ENCODE results near the gene CISTR. TPM values are rescaled to one million over a fixed set of nuclear protein-coding genes. Genes with fewer than 3 reads are reported as not detected.
"Not testable (repeated sequence)": the region's sequence is repeated elsewhere in the genome, so short reads cannot be mapped to it uniquely, and the experiment has no call there.

The CISTR gene
- total RNA-seq, 4 donors from 2014 or later = not detected

DNA sequence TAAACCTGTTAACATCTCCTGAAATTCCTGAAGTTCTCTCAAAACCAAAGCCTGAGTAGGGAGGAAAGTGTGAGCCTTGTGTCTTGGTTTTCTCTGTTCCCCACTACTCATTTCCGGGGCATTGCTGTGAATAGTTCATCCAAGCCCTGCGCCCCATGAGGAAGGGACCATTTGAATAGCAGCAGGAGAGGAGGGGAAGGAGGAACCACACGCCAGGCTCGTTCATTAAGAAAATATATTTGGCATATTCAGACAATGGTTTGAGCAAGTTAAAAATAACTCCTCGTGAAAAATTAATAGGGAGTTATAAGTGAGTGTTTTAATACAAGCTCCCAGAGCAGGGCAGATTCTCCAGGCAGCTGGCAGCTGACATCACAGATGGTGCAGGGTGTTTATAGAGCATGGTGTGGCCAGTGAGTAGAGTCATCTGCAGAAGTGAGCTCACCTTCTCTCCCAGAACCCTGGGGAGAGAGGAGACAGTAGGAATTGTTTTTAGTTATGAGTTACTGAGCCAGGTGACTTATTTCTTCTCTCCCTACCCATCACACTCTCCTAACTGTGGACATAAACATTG lies 29.5 kb upstream of the CISTR start:
- Histone ChIP-seq H3K27ac (no peak overlapping the region), H3K9me3 (no peaks in the 10 kb centered on the region), H3K4me1 (no peaks in the 10 kb centered on the region), H3K27me3 (peaks cover 0 to 82% (median 1%) of the 10 kb centered on the region in 4 donors), H3K36me3 (no peaks in the 10 kb centered on the region), H3K4me3 (no peak overlapping the region)
- DNase-seq = no peak
- WGBS, 2 donors = 24 to 29% methylated on average over 5 of the region's 5 CpGs
- TF ChIP-seq, protein P1, sequence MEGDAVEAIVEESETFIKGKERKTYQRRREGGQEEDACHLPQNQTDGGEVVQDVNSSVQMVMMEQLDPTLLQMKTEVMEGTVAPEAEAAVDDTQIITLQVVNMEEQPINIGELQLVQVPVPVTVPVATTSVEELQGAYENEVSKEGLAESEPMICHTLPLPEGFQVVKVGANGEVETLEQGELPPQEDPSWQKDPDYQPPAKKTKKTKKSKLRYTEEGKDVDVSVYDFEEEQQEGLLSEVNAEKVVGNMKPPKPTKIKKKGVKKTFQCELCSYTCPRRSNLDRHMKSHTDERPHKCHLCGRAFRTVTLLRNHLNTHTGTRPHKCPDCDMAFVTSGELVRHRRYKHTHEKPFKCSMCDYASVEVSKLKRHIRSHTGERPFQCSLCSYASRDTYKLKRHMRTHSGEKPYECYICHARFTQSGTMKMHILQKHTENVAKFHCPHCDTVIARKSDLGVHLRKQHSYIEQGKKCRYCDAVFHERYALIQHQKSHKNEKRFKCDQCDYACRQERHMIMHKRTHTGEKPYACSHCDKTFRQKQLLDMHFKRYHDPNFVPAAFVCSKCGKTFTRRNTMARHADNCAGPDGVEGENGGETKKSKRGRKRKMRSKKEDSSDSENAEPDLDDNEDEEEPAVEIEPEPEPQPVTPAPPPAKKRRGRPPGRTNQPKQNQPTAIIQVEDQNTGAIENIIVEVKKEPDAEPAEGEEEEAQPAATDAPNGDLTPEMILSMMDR (IDR thresholded peaks at IDR 0.05) = no peak
- TF ChIP-seq POLR2A (IDR thresholded peaks at IDR 0.05) = no peak
- intact Hi-C loops (cut with DNase I) = no loop called here

DNA sequence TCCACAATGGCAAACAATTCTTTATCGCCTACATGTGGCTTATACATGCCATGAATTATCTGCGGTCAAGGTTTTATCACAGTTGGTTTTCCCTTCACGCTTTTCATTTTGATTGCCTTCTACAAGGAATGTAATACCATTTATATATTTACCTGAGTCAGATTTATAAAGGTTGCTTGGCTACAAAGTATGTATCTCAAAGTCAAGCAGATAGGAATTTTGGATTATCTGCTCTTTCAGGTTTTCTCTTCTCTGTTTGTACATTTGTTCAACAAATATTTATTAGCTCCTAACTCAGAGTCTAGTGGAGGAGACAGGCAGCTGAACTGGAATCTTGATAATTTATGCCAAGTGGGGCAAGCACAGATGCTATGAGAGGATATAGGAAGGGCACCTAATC lies 28.5 kb upstream of the CISTR start:
- H3K4me1 ChIP-seq = no peaks in the 10 kb centered on the region
- DNase-seq = no peak
- H3K4me3 ChIP-seq = no peak overlapping the region
- H3K27me3 ChIP-seq = peaks cover 0 to 74% (median 1%) of the 10 kb centered on the region in 4 donors
- intact Hi-C loops (cut with DNase I) = no loop called here
- H3K27ac ChIP-seq = no peak overlapping the region
- no peaks in the 10 kb centered on the region for H3K9me3 ChIP-seq
- WGBS, 2 donors = 72 to 91% methylated on average over 3 of the region's 3 CpGs
- TF ChIP-seq, protein P1 (IDR thresholded peaks at IDR 0.05) = no peak
- TF ChIP-seq POLR2A (IDR thresholded peaks at IDR 0.05) = no peak
- no peaks in the 10 kb centered on the region for H3K36me3 ChIP-seq

DNA sequence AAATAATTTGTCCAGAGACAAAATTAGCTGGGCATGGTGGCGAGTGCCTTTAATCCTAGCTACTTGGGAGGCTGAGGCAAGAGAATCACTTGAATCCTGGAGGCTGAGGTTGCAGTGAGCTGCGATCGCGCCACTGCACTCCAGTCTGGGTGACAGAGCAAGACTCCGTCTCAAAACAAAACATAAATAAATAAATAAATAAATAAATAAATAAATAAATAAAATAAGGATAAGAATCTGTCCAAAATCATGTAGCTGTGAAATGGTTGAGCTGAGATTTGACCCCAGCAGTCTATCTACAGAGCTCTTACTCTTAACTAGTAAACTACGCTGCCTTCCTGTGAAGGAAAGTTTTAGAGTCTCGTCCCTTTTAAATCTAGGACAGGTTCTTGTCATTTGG lies 27.9 kb upstream of the CISTR start:
- intact Hi-C loops (cut with DNase I) = not testable (repeated sequence)
- H3K27me3 ChIP-seq = peaks cover 0 to 67% (median 1%) of the 10 kb centered on the region in 4 donors

DNA sequence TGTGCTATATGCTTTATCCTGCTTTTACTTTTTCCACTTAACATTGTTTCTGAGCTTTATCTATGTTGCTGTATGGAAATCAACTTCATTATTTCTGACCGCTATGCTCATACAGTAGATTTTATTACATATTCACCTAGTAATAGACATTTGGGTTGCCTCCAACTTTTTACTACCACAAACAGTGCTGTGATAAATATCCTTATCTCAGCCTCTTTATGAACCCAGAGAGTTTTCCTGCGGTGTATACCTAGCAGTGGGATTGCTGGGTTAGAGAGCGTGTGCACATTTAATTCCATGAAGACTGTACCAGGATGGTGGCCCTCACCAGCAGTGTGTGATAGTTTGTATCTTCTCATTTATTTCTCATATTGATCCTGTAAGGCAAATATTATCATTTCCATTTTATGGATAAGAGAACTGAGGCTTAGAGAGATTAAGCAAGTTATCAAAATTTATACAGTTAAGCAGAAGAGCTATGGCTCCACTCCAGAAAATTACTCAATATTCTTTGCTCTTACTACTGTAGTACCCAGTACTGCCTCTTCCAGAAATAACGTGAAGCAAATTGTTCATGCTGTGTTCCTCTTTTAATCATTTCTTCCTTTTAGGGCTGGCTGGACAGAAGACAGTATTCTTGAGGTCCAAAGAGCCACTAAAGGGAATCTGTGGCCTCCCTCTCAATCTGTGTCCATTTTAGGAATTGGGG lies 26.3 kb upstream of the CISTR start:
- TF ChIP-seq POLR2A (IDR thresholded peaks at IDR 0.05) = no peak
- TF ChIP-seq, protein P1 (IDR thresholded peaks at IDR 0.05) = no peak
- H3K27me3 ChIP-seq = peaks cover 0 to 60% (median 1%) of the 10 kb centered on the region in 4 donors
- H3K27ac ChIP-seq = no peak overlapping the region
- no peaks in the 10 kb centered on the region for H3K9me3 ChIP-seq
- no peaks in the 10 kb centered on the region for H3K4me1 ChIP-seq
- intact Hi-C loops (cut with DNase I) = no loop called here
- no peak for DNase-seq
- no peak overlapping the region for H3K4me3 ChIP-seq
- no peaks in the 10 kb centered on the region for H3K36me3 ChIP-seq
- WGBS, 2 donors = 80 to 86% methylated on average over 4 of the region's 4 CpGs

More for the DNA sequence above, 27.9 kb upstream of the CISTR start:
- H3K9me3 ChIP-seq, H3K36me3 ChIP-seq, DNase-seq, H3K4me1 ChIP-seq, H3K27ac ChIP-seq, H3K4me3 ChIP-seq: not testable (repeated sequence)
- 90 to 91% methylated on average over 7 of the region's 7 CpGs for WGBS, 2 donors

DNA sequence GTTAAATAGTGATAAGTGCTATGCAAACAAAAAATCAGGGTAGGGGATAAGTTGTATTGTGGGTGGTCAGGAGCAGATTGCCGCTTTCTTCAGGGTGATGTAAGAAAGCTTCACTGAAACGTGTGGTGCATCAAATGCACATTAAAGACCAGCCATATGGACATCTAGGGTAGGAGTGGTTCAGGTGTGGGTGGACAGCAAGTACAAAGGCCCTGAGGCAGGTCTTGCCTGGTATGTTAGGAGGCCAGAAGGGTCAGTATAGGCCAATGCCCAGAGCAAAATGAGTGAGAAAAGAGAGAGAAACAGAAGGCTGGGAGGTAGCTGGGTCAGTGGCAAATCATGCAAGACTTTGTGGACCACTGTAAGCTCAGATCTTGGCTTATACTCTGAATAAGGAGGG lies 25.6 kb upstream of the CISTR start:
- 75 to 81% methylated on average over 2 of the region's 2 CpGs for WGBS, 2 donors
- TF ChIP-seq POLR2A (IDR thresholded peaks at IDR 0.05) = no peak
- TF ChIP-seq, protein P1 (IDR thresholded peaks at IDR 0.05) = no peak

More for the DNA sequence above, 25.6 kb upstream of the CISTR start:
- intact Hi-C loops (cut with DNase I) = no loop called here
- no peak overlapping the region for H3K4me3 ChIP-seq
- no peaks in the 10 kb centered on the region for H3K9me3 ChIP-seq
- H3K27me3 ChIP-seq = peaks cover 0 to 54% (median 1%) of the 10 kb centered on the region in 4 donors
- H3K4me1 ChIP-seq = no peaks in the 10 kb centered on the region
- H3K27ac ChIP-seq = no peak overlapping the region
- DNase-seq = no peak
- H3K36me3 ChIP-seq = no peaks in the 10 kb centered on the region
